Liver (tissue), 9 donors: Measurements from ENCODE around the gene SSR3. TPM values are rescaled to one million over a fixed set of nuclear protein-coding genes. Genes with fewer than 3 reads are reported as not detected.
A peak's percentile ranks its signal among the peaks of the same experiment; 100 is the strongest.

Experiments used
- DNase-seq: peaks from one replicate; pipeline ENCODE4 v3.0.0-alpha.2; 2017; ENCODE audit warnings: low spot score
- H3K27ac ChIP-seq, 2 donors: one replicate each; pipeline ENCODE4 v1.7.0; 2013; ENCODE audit warnings: inconsistent platforms in 2 of 2, low read length in 2 of 2, control low read depth in 1 of 2, low read depth in 1 of 2, mild to moderate bottlenecking in 1 of 2
- H3K27me3 ChIP-seq, 4 donors: one replicate each; pipeline versions ENCODE4 v1.6.1 to v1.7.0; 2013; ENCODE audit warnings: low read length in 3 of 4, inconsistent platforms in 1 of 4, mild to moderate bottlenecking in 1 of 4, moderate library complexity in 1 of 4; ENCODE audit not compliant: control insufficient read depth in 4 of 4, insufficient read depth in 4 of 4
- H3K36me3 ChIP-seq, 4 donors: one replicate each; pipeline versions ENCODE4 v1.6.1 to v1.7.0; 2013; ENCODE audit warnings: low read length in 3 of 4, mild to moderate bottlenecking in 3 of 4, low read depth in 1 of 4, moderate library complexity in 1 of 4; ENCODE audit not compliant: control insufficient read depth in 4 of 4, insufficient read depth in 3 of 4
- H3K4me1 ChIP-seq, 4 donors: one replicate each; pipeline versions ENCODE4 v1.6.1 to v1.7.0; 2013; ENCODE audit warnings: low read length in 3 of 4, mild to moderate bottlenecking in 3 of 4, moderate library complexity in 1 of 4; ENCODE audit not compliant: control insufficient read depth in 4 of 4, insufficient read depth in 4 of 4
- H3K4me3 ChIP-seq, 3 donors: one replicate each; pipeline versions ENCODE4 v1.6.1 to v1.7.0; 2013; ENCODE audit warnings: low read length in 3 of 3, control low read depth in 1 of 3, low read depth in 1 of 3, mild to moderate bottlenecking in 1 of 3
- H3K9ac ChIP-seq, 2 donors: one replicate each; pipeline ENCODE4 v1.7.0; 2013; ENCODE audit warnings: low read length in 2 of 2, mild to moderate bottlenecking in 2 of 2, moderate library complexity in 2 of 2, control low read depth in 1 of 2, low read depth in 1 of 2
- H3K9me3 ChIP-seq, 4 donors: one replicate each; pipeline versions ENCODE4 v1.6.1 to v1.7.0; 2013; ENCODE audit warnings: low read length in 3 of 4; ENCODE audit not compliant: control insufficient read depth in 4 of 4
- ATF3 ChIP-seq: IDR thresholded peaks from 2 replicates; pipeline ENCODE4 v1.6.1; 2016; ENCODE audit warnings: antibody characterized with exemption
- CTCF ChIP-seq: fragments of 150-350 bp; IDR thresholded peaks from 2 replicates; pipeline ENCODE4 v1.5.1; 2017; ENCODE audit warnings: improper control_type of control experiment, low read depth, low read length; ENCODE audit not compliant: missing input control
- EGR1 ChIP-seq, 2 donors: IDR thresholded peaks; 2 replicates each; pipeline ENCODE4 v1.6.1; 2016 to 2018; ENCODE audit warnings: antibody characterized with exemption in 2 of 2, low read depth in 2 of 2
- FOXA1 ChIP-seq: IDR thresholded peaks from 2 replicates; pipeline ENCODE4 v1.6.1; 2016; ENCODE audit warnings: antibody characterized with exemption
- FOXA2 ChIP-seq: IDR thresholded peaks from 2 replicates; pipeline ENCODE4 v1.6.1; 2016; ENCODE audit warnings: antibody characterized with exemption
- GABPA ChIP-seq, 2 donors: IDR thresholded peaks in 1 of 2; conservative IDR thresholded peaks in 1 of 2; 2 replicates each; pipeline ENCODE4 v1.6.1; 2016; ENCODE audit warnings: antibody characterized with exemption in 2 of 2, mild to moderate bottlenecking in 1 of 2, moderate library complexity in 1 of 2
- HNF4A ChIP-seq, 2 donors: conservative IDR thresholded peaks; 2 replicates each; pipeline ENCODE4 v1.6.1; 2016; ENCODE audit warnings: antibody characterized with exemption in 2 of 2, mild to moderate bottlenecking in 2 of 2
- HNF4G ChIP-seq: IDR thresholded peaks from 2 replicates; pipeline ENCODE4 v1.6.1; 2016; ENCODE audit warnings: antibody characterized with exemption
- JUND ChIP-seq, 2 donors: IDR thresholded peaks; 2 replicates each; pipeline ENCODE4 v1.6.1; 2016; ENCODE audit warnings: antibody characterized with exemption in 2 of 2
- MAX ChIP-seq: IDR thresholded peaks from 2 replicates; pipeline ENCODE4 v1.6.1; 2016; ENCODE audit warnings: antibody characterized with exemption
- NR2F2 ChIP-seq: IDR thresholded peaks from 2 replicates; pipeline ENCODE4 v1.6.1; 2016; ENCODE audit warnings: antibody characterized with exemption
- RAD21 ChIP-seq, 2 donors: IDR thresholded peaks; 2 replicates each; pipeline ENCODE4 v1.6.1; 2016; ENCODE audit warnings: antibody characterized with exemption in 2 of 2, mild to moderate bottlenecking in 2 of 2
- REST ChIP-seq: IDR thresholded peaks from 2 replicates; pipeline ENCODE4 v1.6.1; 2016; ENCODE audit warnings: antibody characterized with exemption, mild to moderate bottlenecking
- RXRA ChIP-seq, 2 donors: IDR thresholded peaks; 2 replicates each; pipeline ENCODE4 v1.6.1; 2017 to 2018; ENCODE audit warnings: antibody characterized with exemption in 2 of 2, mild to moderate bottlenecking in 1 of 2
- SP1 ChIP-seq: IDR thresholded peaks from 2 replicates; pipeline ENCODE4 v1.6.1; 2018; ENCODE audit warnings: antibody characterized with exemption, mild to moderate bottlenecking
- TAF1 ChIP-seq: conservative IDR thresholded peaks from 2 replicates; pipeline ENCODE4 v1.6.1; 2016; ENCODE audit warnings: antibody characterized with exemption, mild to moderate bottlenecking
- YY1 ChIP-seq: IDR thresholded peaks from 2 replicates; pipeline ENCODE4 v1.6.1; 2016; ENCODE audit warnings: antibody characterized with exemption, mild to moderate bottlenecking
- ZBTB33 ChIP-seq: IDR thresholded peaks from 2 replicates; pipeline ENCODE4 v1.6.1; 2016; ENCODE audit warnings: antibody characterized with exemption
- WGBS: extraction: QIAGEN DNeasy Blood & Tissue Kit; methylation state at CpG from one replicate; pipeline ENCODE4 v1.1.7; 2013; 5-methylcytosine and 5-hydroxymethylcytosine counted together
- polyA plus RNA-seq, 2 donors: library from polyadenylated mRNA; stranded (reverse) in 1 of 2; unstranded in 1 of 2; fragments of 200-250 nt in 1 of 2; fragments of >200 nt in 1 of 2; fragmentation: Nextera tagmentation in 1 of 2; extraction: Ambion mirVana in 1 of 2; gene quantifications; one replicate each; pipeline versions ENCODE4 v1.2.1 to v1.2.3, GENCODE V29; 2013 to 2015
- total RNA-seq, 2 donors: library from RNA; depleted of rRNA; stranded (reverse); fragments of >200 nt; gene quantifications; one replicate each; pipeline ENCODE4 v1.2.3, GENCODE V29; 2014
- donor health status: healthy.
- donor health status: healthy.
- donor health status: healthy.
- donor health status: healthy.
- donor health status: healthy.

SSR3 gene
- total RNA-seq: 100 to 1,000 TPM in 1 of 2 donors, 10 to 100 TPM in 1; 63.7 to 168 TPM
- 100 to 1,000 TPM in 1 of 2 donors, 10 to 100 TPM in 1; 80.1 to 149 TPM for polyA plus RNA-seq

- TF ChIP-seq TAF1 (peak; percentile 68), FOXA1 (peak; percentile 73), ZBTB33 (peak; percentile 75), EGR1 (IDR thresholded peaks at IDR 0.05; ENCODE audit: low read depth in 2 of 2) (peak; percentile 72 to 95), HNF4G (peak; percentile 11), GABPA (IDR thresholded peaks at IDR 0.05 in 1 of 2, conservative IDR thresholded peaks at IDR 0.05 in 1 of 2) (peak; percentile 72 to 90), ATF3 (no peak), RXRA (IDR thresholded peaks at IDR 0.05) (peak; percentile 49 to 58), YY1 (peak; percentile 97), FOXA2 (no peak), NR2F2 (no peak), RAD21 (IDR thresholded peaks at IDR 0.05) (peak; percentile 60), REST (peak; percentile 92), CTCF (peak; percentile 59), HNF4A (conservative IDR thresholded peaks at IDR 0.05) (peak; percentile 16 to 29), SP1 (peak; percentile 98), JUND (IDR thresholded peaks at IDR 0.05) (peak; percentile 60 to 66), MAX (peak; percentile 54)
- Histone ChIP-seq H3K9me3 (no peaks in the 10 kb centered on the region), H3K4me1 (peaks cover 7 to 39% (median 15%) of the 10 kb centered on the region in 4 donors), H3K9ac (peak within 1 kb of the TSS; percentile 75 to 98), H3K36me3 (peaks cover 1 to 9% (median 4%) of the 10 kb centered on the region in 4 donors), H3K4me3 (peak within 1 kb of the TSS; percentile 88 to 98 (median 88)), H3K27ac (peak within 1 kb of the TSS; percentile 90 to 93), H3K27me3 (no peaks in the 10 kb centered on the region)
- WGBS: 4% methylated on average over 60 of the region's 60 CpGs
- DNase-seq: peak; percentile 97
Observed at GRCh38 chr3:156554842-156555687, at the start of gene SSR3. SSR3 (minus strand) TSS chr3:156555117; CDS start chr3:156555089, 28 bp downstream.
